Activated T-helper 17 cell treated with anti-CD3 and anti-CD28 coated beads, Interleukin-2, amount 50 U/mL, for 72 hours (primary cell): ENCODE measurements around the gene PRCP. TPM values are rescaled to one million over a fixed set of nuclear protein-coding genes. Genes with fewer than 3 reads are reported as not detected.
"Not testable (repeated sequence)": the region's sequence is repeated elsewhere in the genome, so short reads cannot be mapped to it uniquely, and the experiment has no call there.

Experiments
- ATAC-seq: fragments of 150-1000 bp; cut with Tn5 transposase; replicated peaks from 2 replicates; pipeline ENCODE4 v1.10.0; 2021; ENCODE audit warnings: mild to moderate bottlenecking, moderate library complexity
- H3K27ac Mint-ChIP-seq: one replicate; pipeline ENCODE4 v1.8.0; 2022; ENCODE audit warnings: mixed read lengths
- H3K27me3 Mint-ChIP-seq: one replicate; pipeline ENCODE4 v1.8.0; 2022; ENCODE audit warnings: mixed read lengths
- H3K36me3 Mint-ChIP-seq: one replicate; pipeline ENCODE4 v1.8.0; 2022; ENCODE audit warnings: low read depth, mild to moderate bottlenecking, mixed read lengths
- H3K4me1 Mint-ChIP-seq: one replicate; pipeline ENCODE4 v1.8.0; 2022; ENCODE audit warnings: mixed read lengths
- H3K4me3 Mint-ChIP-seq: one replicate; pipeline ENCODE4 v1.8.0; 2022; ENCODE audit warnings: mild to moderate bottlenecking, mixed read lengths
- H3K9me3 Mint-ChIP-seq: one replicate; pipeline ENCODE4 v1.8.0; 2022; ENCODE audit warnings: mixed read lengths
- total RNA-seq, 2 donors: library from RNA; stranded (reverse); gene quantifications; one replicate each; pipeline ENCODE4 v1.2.3, GENCODE V29; 2022

Gene PRCP
- total RNA-seq, 2 donors from 2014 or later: 20.9 to 26.9 TPM

GRCh38 chr11:82871646-82872045 is 28.6 kb downstream of the PRCP start:
- ATAC-seq: no peak
- Mint-ChIP-seq H3K27me3 (no peaks in the 10 kb centered on the region), H3K4me1 (peaks cover 30% of the 10 kb centered on the region), H3K9me3 (peaks cover 2% of the 10 kb centered on the region), H3K27ac (no peak overlapping the region), H3K4me3 (no peak overlapping the region), H3K36me3 (no peaks in the 10 kb centered on the region)

GRCh38 chr11:82869657-82870056 is 30.6 kb downstream of the PRCP start:
- Mint-ChIP-seq H3K36me3 (no peaks in the 10 kb centered on the region), H3K27me3 (no peaks in the 10 kb centered on the region), H3K4me1 (peaks cover 21% of the 10 kb centered on the region), H3K27ac (no peak overlapping the region), H3K4me3 (no peak overlapping the region), H3K9me3 (no peaks in the 10 kb centered on the region)
- ATAC-seq: no peak

- Mint-ChIP-seq H3K9me3 (no peaks in the 10 kb centered on the region), H3K36me3 (no peaks in the 10 kb centered on the region), H3K4me3 (no peak overlapping the region), H3K27ac (peak overlapping the region; percentile 73), H3K4me1 (peaks cover 5% of the 10 kb centered on the region), H3K27me3 (no peaks in the 10 kb centered on the region)
- peak; percentile 46 for ATAC-seq
Measured at GRCh38 chr11:82867495-82868082, 32.6 kb downstream of the PRCP start.

- H3K9me3 Mint-ChIP-seq: no peaks in the 10 kb centered on the region
- no peaks in the 10 kb centered on the region for H3K27me3 Mint-ChIP-seq
- H3K36me3 Mint-ChIP-seq: no peaks in the 10 kb centered on the region
- H3K4me1 Mint-ChIP-seq: no peaks in the 10 kb centered on the region
- no peak for ATAC-seq
- no peak overlapping the region for H3K4me3 Mint-ChIP-seq
- no peak overlapping the region for H3K27ac Mint-ChIP-seq
Measured at GRCh38 chr11:82865841-82866240, 34.4 kb downstream of the PRCP start.

- Mint-ChIP-seq H3K27me3 (no peaks in the 10 kb centered on the region), H3K9me3 (no peaks in the 10 kb centered on the region), H3K36me3 (no peaks in the 10 kb centered on the region), H3K4me3 (no peak overlapping the region), H3K27ac (no peak overlapping the region), H3K4me1 (no peaks in the 10 kb centered on the region)
- ATAC-seq: no peak
Measured at GRCh38 chr11:82864268-82864667, 36.0 kb downstream of the PRCP start.

GRCh38 chr11:82863209-82863608 is 37.0 kb downstream of the PRCP start:
- H3K27me3 Mint-ChIP-seq: no peaks in the 10 kb centered on the region
- ATAC-seq: no peak
- H3K4me3 Mint-ChIP-seq: no peak overlapping the region
- no peaks in the 10 kb centered on the region for H3K4me1 Mint-ChIP-seq
- H3K27ac Mint-ChIP-seq: no peak overlapping the region
- H3K36me3 Mint-ChIP-seq: no peaks in the 10 kb centered on the region
- no peaks in the 10 kb centered on the region for H3K9me3 Mint-ChIP-seq

- no peak for ATAC-seq
Measured at GRCh38 chr11:82862379-82862778, 37.9 kb downstream of the PRCP start.

GRCh38 chr11:82859750-82860149 is 40.5 kb downstream of the PRCP start:
- no peak for ATAC-seq

More at GRCh38 chr11:82862379-82862778, 37.9 kb downstream of the PRCP start:
- no peak overlapping the region for H3K27ac Mint-ChIP-seq
- no peaks in the 10 kb centered on the region for H3K9me3 Mint-ChIP-seq
- no peaks in the 10 kb centered on the region for H3K4me1 Mint-ChIP-seq
- H3K36me3 Mint-ChIP-seq: no peaks in the 10 kb centered on the region
- H3K4me3 Mint-ChIP-seq: no peak overlapping the region
- H3K27me3 Mint-ChIP-seq: no peaks in the 10 kb centered on the region

GRCh38 chr11:82858556-82859091 is 41.6 kb downstream of the PRCP start:
- ATAC-seq: no peak
- Mint-ChIP-seq H3K4me3 (no peak overlapping the region), H3K36me3 (peaks cover 5% of the 10 kb centered on the region), H3K27ac (no peak overlapping the region), H3K9me3 (no peaks in the 10 kb centered on the region), H3K27me3 (no peaks in the 10 kb centered on the region), H3K4me1 (peaks cover 12% of the 10 kb centered on the region)

More at GRCh38 chr11:82859750-82860149, 40.5 kb downstream of the PRCP start:
- H3K27me3 Mint-ChIP-seq: no peaks in the 10 kb centered on the region
- peaks cover 4% of the 10 kb centered on the region for H3K4me1 Mint-ChIP-seq
- peaks cover 5% of the 10 kb centered on the region for H3K36me3 Mint-ChIP-seq
- no peaks in the 10 kb centered on the region for H3K9me3 Mint-ChIP-seq
- no peak overlapping the region for H3K4me3 Mint-ChIP-seq
- H3K27ac Mint-ChIP-seq: no peak overlapping the region

- no peaks in the 10 kb centered on the region for H3K9me3 Mint-ChIP-seq
- peaks cover 12% of the 10 kb centered on the region for H3K4me1 Mint-ChIP-seq
- H3K27ac Mint-ChIP-seq: no peak overlapping the region
- H3K4me3 Mint-ChIP-seq: no peak overlapping the region
- no peaks in the 10 kb centered on the region for H3K27me3 Mint-ChIP-seq
- no peak for ATAC-seq
- peaks cover 5% of the 10 kb centered on the region for H3K36me3 Mint-ChIP-seq
Measured at GRCh38 chr11:82858133-82858532, 42.1 kb downstream of the PRCP start.

- ATAC-seq: no peak
Measured at GRCh38 chr11:82857145-82857544, 43.1 kb downstream of the PRCP start.

GRCh38 chr11:82855616-82856015 is 44.6 kb downstream of the PRCP start:
- Mint-ChIP-seq H3K4me1 (peaks cover 12% of the 10 kb centered on the region), H3K36me3 (peaks cover 13% of the 10 kb centered on the region), H3K4me3 (no peak overlapping the region), H3K27ac (no peak overlapping the region), H3K9me3 (no peaks in the 10 kb centered on the region), H3K27me3 (no peaks in the 10 kb centered on the region)
- no peak for ATAC-seq

More at GRCh38 chr11:82857145-82857544, 43.1 kb downstream of the PRCP start:
- H3K4me1 Mint-ChIP-seq: peaks cover 12% of the 10 kb centered on the region
- H3K27me3 Mint-ChIP-seq: no peaks in the 10 kb centered on the region
- no peaks in the 10 kb centered on the region for H3K9me3 Mint-ChIP-seq
- no peak overlapping the region for H3K4me3 Mint-ChIP-seq
- no peak overlapping the region for H3K27ac Mint-ChIP-seq
- peaks cover 5% of the 10 kb centered on the region for H3K36me3 Mint-ChIP-seq

- H3K4me3 Mint-ChIP-seq, H3K27me3 Mint-ChIP-seq, H3K27ac Mint-ChIP-seq, ATAC-seq, H3K9me3 Mint-ChIP-seq: not testable (repeated sequence)
- Mint-ChIP-seq H3K36me3 (peaks cover 19% of the 10 kb centered on the region), H3K4me1 (peaks cover 12% of the 10 kb centered on the region)
Measured at GRCh38 chr11:82854916-82855315, 45.3 kb downstream of the PRCP start.

- no peak for ATAC-seq
- peaks cover 25% of the 10 kb centered on the region for H3K36me3 Mint-ChIP-seq
- no peak overlapping the region for H3K4me3 Mint-ChIP-seq
- H3K9me3 Mint-ChIP-seq: no peaks in the 10 kb centered on the region
- H3K4me1 Mint-ChIP-seq: peaks cover 12% of the 10 kb centered on the region
- no peak overlapping the region for H3K27ac Mint-ChIP-seq
- no peaks in the 10 kb centered on the region for H3K27me3 Mint-ChIP-seq
Measured at GRCh38 chr11:82854242-82854641, 46.0 kb downstream of the PRCP start.

GRCh38 chr11:82848829-82849228 is 51.4 kb downstream of the PRCP start:
- no peak for ATAC-seq
- H3K27me3 Mint-ChIP-seq: no peaks in the 10 kb centered on the region
- no peaks in the 10 kb centered on the region for H3K4me1 Mint-ChIP-seq
- H3K36me3 Mint-ChIP-seq: peaks cover 28% of the 10 kb centered on the region
- H3K27ac Mint-ChIP-seq: no peak overlapping the region
- no peaks in the 10 kb centered on the region for H3K9me3 Mint-ChIP-seq
- no peak overlapping the region for H3K4me3 Mint-ChIP-seq
